CD14-positive monocyte (primary cell): ENCODE measurements around the gene SLC28A1. TPM values are rescaled to one million over a fixed set of nuclear protein-coding genes. Genes with fewer than 3 reads are reported as not detected.
A peak's percentile ranks its signal among the peaks of the same experiment; 100 is the strongest.

Experiments
- DNase-seq, 3 donors: peaks; one replicate each; pipeline ENCODE4 v3.0.0-alpha.2; 2011 to 2022
- H2AFZ ChIP-seq: 2 replicates; pipeline ENCODE4 v1.6.0; 2012; ENCODE audit warnings: mild to moderate bottlenecking, low read depth, low read length, inconsistent platforms; ENCODE audit not compliant: insufficient read depth, poor library complexity, severe bottlenecking
- H3K27ac ChIP-seq, 2 donors: 1 replicate in 1 of 2; 2 replicates in 1 of 2; pipeline ENCODE4 v1.5.1; 2012 to 2013; ENCODE audit warnings: low read length in 2 of 2, control low read depth in 1 of 2, inconsistent platforms in 1 of 2, low read depth in 1 of 2, mild to moderate bottlenecking in 1 of 2
- H3K27me3 ChIP-seq, 2 donors: one replicate each; pipeline versions ENCODE4 v1.6.0 to v1.6.1; 2011 to 2013; ENCODE audit warnings: low read length in 2 of 2; ENCODE audit not compliant: control insufficient read depth in 2 of 2, insufficient read depth in 2 of 2
- H3K36me3 ChIP-seq, 2 donors: replicated peaks in 1 of 2; 1 replicate in 1 of 2; 2 replicates in 1 of 2; pipeline versions ENCODE4 v1.5.1 to v1.6.1; 2012 to 2013; ENCODE audit warnings: low read length in 2 of 2, control low read depth in 1 of 2, inconsistent platforms in 1 of 2, mild to moderate bottlenecking in 1 of 2; ENCODE audit not compliant: insufficient read depth in 2 of 2, control insufficient read depth in 1 of 2
- H3K4me1 ChIP-seq, 2 donors: 1 replicate in 1 of 2; 2 replicates in 1 of 2; pipeline versions ENCODE4 v1.5.1 to v1.6.1; 2012 to 2013; ENCODE audit warnings: low read length in 2 of 2, control low read depth in 1 of 2, inconsistent platforms in 1 of 2, mild to moderate bottlenecking in 1 of 2, moderate library complexity in 1 of 2; ENCODE audit not compliant: insufficient read depth in 2 of 2, control insufficient read depth in 1 of 2
- H3K4me2 ChIP-seq: replicated peaks from 2 replicates; pipeline ENCODE3; 2012; ENCODE audit warnings: low read length, moderate library complexity, mild to moderate bottlenecking; ENCODE audit not compliant: poor library complexity, severe bottlenecking; ENCODE audit errors: extremely low read depth
- H3K4me3 ChIP-seq, 3 experiments: fragments of 200-600 bp in 1 of 3; sonication (generic) in 1 of 3; replicated peaks in 1 of 3; 1 replicate in 2 of 3; 2 replicates in 1 of 3; pipeline ENCODE4 v1.5.1; 2011 to 2013; ENCODE audit warnings: low read length in 3 of 3, mild to moderate bottlenecking in 3 of 3, control low read depth in 2 of 3, low read depth in 2 of 3, inconsistent platforms in 1 of 3, moderate library complexity in 1 of 3
- H3K79me2 ChIP-seq: 2 replicates; pipeline ENCODE4 v1.6.0; 2012; ENCODE audit warnings: mild to moderate bottlenecking, control low read depth, inconsistent platforms, low read length, moderate library complexity; ENCODE audit not compliant: insufficient read depth
- H3K9ac ChIP-seq: 2 replicates; pipeline ENCODE4 v1.6.0; 2017; ENCODE audit warnings: low read length, mild to moderate bottlenecking; ENCODE audit not compliant: insufficient read depth, poor library complexity, severe bottlenecking
- H3K9me3 ChIP-seq, 2 donors: replicated peaks in 1 of 2; 1 replicate in 1 of 2; 2 replicates in 1 of 2; pipeline versions ENCODE4 v1.5.1 to v1.6.1; 2012 to 2013; ENCODE audit warnings: low read length in 2 of 2, control low read depth in 1 of 2; ENCODE audit not compliant: control insufficient read depth in 1 of 2, insufficient read depth in 1 of 2
- H4K20me1 ChIP-seq: 2 replicates; pipeline ENCODE4 v1.6.0; 2012; ENCODE audit warnings: mild to moderate bottlenecking, low read length, control low read depth, moderate library complexity; ENCODE audit not compliant: insufficient read depth
- H3K27ac Mint-ChIP-seq, 7 donors: one replicate each; pipeline ENCODE4 v1.8.0; 2020; ENCODE audit warnings: mild to moderate bottlenecking in 7 of 7, mixed read lengths in 7 of 7, moderate library complexity in 6 of 7, inconsistent platforms in 2 of 7
- H3K27me3 Mint-ChIP-seq, 3 donors: one replicate each; pipeline ENCODE4 v1.8.0; 2021 to 2022; ENCODE audit warnings: low read depth in 3 of 3, mild to moderate bottlenecking in 3 of 3, mixed read lengths in 3 of 3, moderate library complexity in 3 of 3, inconsistent platforms in 1 of 3
- H3K36me3 Mint-ChIP-seq, 2 donors: one replicate each; pipeline ENCODE4 v1.8.0; 2020; ENCODE audit warnings: mixed read lengths in 2 of 2, inconsistent platforms in 1 of 2, mild to moderate bottlenecking in 1 of 2
- H3K4me1 Mint-ChIP-seq: one replicate; pipeline ENCODE4 v1.8.0; 2020; ENCODE audit warnings: mild to moderate bottlenecking, mixed read lengths
- H3K4me3 Mint-ChIP-seq, 2 donors: one replicate each; pipeline ENCODE4 v1.8.0; 2020; ENCODE audit warnings: mild to moderate bottlenecking in 2 of 2, mixed read lengths in 2 of 2, moderate library complexity in 1 of 2
- H3K9me3 Mint-ChIP-seq, 7 donors: one replicate each; pipeline ENCODE4 v1.8.0; 2020 to 2022; ENCODE audit warnings: mixed read lengths in 7 of 7, mild to moderate bottlenecking in 6 of 7, moderate library complexity in 6 of 7, inconsistent platforms in 2 of 7
- WGBS: methylation state at CpG from one replicate; pipeline ENCODE4 v1.1.5; 2013; ENCODE audit warnings: missing lambda C conversion rate; ENCODE audit not compliant: insufficient coverage; 5-methylcytosine and 5-hydroxymethylcytosine counted together
- intact Hi-C, 2 donors: fragments of 100-400 bp; cut with micrococcal nuclease; formaldehyde crosslinking; loops; one replicate each; pipeline versions ENCODE4 v1.15.0 to v1.15.1; 2023
- polyA plus RNA-seq, 3 donors: library from polyadenylated mRNA; depleted of rRNA in 1 of 3; unstranded in 2 of 3; stranded (reverse) in 1 of 3; fragments of 300-500 nt in 2 of 3; fragments of >200 nt in 1 of 3; fragmentation: Illumina TruSeq in 2 of 3; gene quantifications; 1 replicate in 2 of 3; 2 replicates in 1 of 3; pipeline ENCODE4 v1.2.3, GENCODE V29; 2012 to 2021
- TF ChIP-seq, protein P1 (sequence below): fragments of 200-600 bp; IDR thresholded peaks from one replicate; pipeline ENCODE4 v1.8.0; 2022; ENCODE audit warnings: antibody characterized with exemption, mild to moderate bottlenecking

Gene SLC28A1
- polyA plus RNA-seq, 3 donors = not detected

DNA sequence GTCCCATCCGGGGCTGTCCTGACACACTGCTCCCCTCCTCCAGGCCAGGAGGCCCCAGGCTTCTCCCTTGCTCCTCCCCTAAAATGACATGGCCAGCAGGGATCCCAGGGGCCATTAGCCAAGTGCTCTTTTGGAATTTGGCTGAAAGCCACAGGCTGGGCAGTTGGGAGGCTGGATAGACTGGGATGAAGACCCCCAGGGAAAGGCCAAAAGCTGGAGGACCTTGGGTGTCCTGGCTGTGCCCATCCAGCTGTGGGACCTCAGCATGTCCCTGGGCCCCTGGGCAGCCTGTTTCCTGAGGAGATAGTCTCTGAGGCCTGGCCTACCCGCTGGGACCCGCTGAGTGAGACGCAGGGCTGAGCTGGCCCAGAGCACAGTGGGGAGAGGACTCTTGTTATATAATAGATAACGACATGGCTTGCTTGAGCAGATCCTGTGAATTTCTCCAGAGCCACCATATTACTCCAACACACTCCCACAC lies 91.4 kb downstream of the SLC28A1 start:
- peaks cover 0 to 9% of the 10 kb centered on the region in 2 donors for H3K27me3 ChIP-seq
- intact Hi-C loops = no loop called here
- no peak overlapping the region for H3K9ac ChIP-seq
- Mint-ChIP-seq H3K36me3 (no peaks in the 10 kb centered on the region), H3K27ac (no peak overlapping the region), H3K9me3 (no peaks in the 10 kb centered on the region), H3K4me3 (no peak overlapping the region), H3K27me3 (peaks cover 9 to 17% (median 14%) of the 10 kb centered on the region in 3 donors), H3K4me1 (peaks cover 8% of the 10 kb centered on the region)
- TF ChIP-seq, protein P1, sequence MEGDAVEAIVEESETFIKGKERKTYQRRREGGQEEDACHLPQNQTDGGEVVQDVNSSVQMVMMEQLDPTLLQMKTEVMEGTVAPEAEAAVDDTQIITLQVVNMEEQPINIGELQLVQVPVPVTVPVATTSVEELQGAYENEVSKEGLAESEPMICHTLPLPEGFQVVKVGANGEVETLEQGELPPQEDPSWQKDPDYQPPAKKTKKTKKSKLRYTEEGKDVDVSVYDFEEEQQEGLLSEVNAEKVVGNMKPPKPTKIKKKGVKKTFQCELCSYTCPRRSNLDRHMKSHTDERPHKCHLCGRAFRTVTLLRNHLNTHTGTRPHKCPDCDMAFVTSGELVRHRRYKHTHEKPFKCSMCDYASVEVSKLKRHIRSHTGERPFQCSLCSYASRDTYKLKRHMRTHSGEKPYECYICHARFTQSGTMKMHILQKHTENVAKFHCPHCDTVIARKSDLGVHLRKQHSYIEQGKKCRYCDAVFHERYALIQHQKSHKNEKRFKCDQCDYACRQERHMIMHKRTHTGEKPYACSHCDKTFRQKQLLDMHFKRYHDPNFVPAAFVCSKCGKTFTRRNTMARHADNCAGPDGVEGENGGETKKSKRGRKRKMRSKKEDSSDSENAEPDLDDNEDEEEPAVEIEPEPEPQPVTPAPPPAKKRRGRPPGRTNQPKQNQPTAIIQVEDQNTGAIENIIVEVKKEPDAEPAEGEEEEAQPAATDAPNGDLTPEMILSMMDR = no peak
- no peaks in the 10 kb centered on the region for H3K79me2 ChIP-seq
- H3K4me2 ChIP-seq = no peak overlapping the region
- DNase-seq = no peak
- H3K4me1 ChIP-seq = peaks cover 8% of the 10 kb centered on the region in 2 donors
- 88% methylated on average over 1 of the region's 5 CpGs for WGBS
- H3K36me3 ChIP-seq = no peaks in the 10 kb centered on the region
- no peaks in the 10 kb centered on the region for H4K20me1 ChIP-seq
- no peak overlapping the region for H2AFZ ChIP-seq
- no peak overlapping the region for H3K4me3 ChIP-seq
- H3K27ac ChIP-seq = no peak overlapping the region
- H3K9me3 ChIP-seq = no peaks in the 10 kb centered on the region

DNA sequence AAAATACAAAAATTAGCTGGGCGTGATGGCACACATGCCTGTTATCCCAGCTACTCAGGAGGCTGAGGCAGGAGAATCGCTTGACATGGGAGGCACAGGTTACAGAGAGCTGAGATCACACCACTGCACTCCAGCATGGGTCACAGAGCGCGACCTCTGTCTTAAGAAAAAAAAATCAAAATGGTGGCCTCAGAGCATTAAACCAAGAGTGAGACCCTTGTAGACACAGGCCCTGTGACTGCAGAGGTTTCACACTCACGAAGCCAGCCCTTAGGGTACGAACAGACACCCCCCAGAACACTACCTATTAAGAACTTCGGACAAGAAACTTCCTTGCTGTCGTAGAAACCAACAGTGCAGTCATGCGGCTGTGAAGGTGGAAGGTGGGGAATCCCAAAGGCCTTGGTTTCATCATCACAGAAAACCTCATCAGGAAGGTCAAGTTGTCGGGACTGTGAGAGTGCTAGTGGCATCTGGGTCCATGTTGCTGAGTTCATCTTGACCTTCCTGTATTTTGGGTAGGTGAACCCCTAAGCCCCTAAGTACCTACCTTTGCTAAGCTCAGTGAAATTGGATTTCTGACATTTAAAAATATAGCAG lies 92.4 kb downstream of the SLC28A1 start:
- Mint-ChIP-seq H3K4me3 (no peak overlapping the region), H3K4me1 (peaks cover 8% of the 10 kb centered on the region), H3K36me3 (no peaks in the 10 kb centered on the region), H3K9me3 (no peaks in the 10 kb centered on the region), H3K27me3 (peaks cover 9 to 15% (median 14%) of the 10 kb centered on the region in 3 donors), H3K27ac (peak overlapping the region in 2 of 7 donors; percentile 69 to 72)
- WGBS = 100% methylated on average over 4 of the region's 10 CpGs
- no peaks in the 10 kb centered on the region for H3K9me3 ChIP-seq
- peaks cover 8% of the 10 kb centered on the region in 2 donors for H3K4me1 ChIP-seq
- H4K20me1 ChIP-seq = no peaks in the 10 kb centered on the region
- intact Hi-C loops = no loop called here
- no peak for DNase-seq
- H2AFZ ChIP-seq = no peak overlapping the region
- no peaks in the 10 kb centered on the region for H3K36me3 ChIP-seq
- no peak overlapping the region for H3K4me2 ChIP-seq
- no peak overlapping the region for H3K4me3 ChIP-seq
- TF ChIP-seq, protein P1 = no peak
- H3K27me3 ChIP-seq = peaks cover 0 to 9% of the 10 kb centered on the region in 2 donors
- no peak overlapping the region for H3K9ac ChIP-seq
- no peaks in the 10 kb centered on the region for H3K79me2 ChIP-seq
- H3K27ac ChIP-seq = no peak overlapping the region
